Thoracic aorta (tissue), 2 donors: ENCODE data around the gene OR2A14. TPM values are rescaled to one million over a fixed set of nuclear protein-coding genes. Genes with fewer than 3 reads are reported as not detected.
A peak's percentile ranks its signal among the peaks of the same experiment; 100 is the strongest.
"Not testable (repeated sequence)": the region's sequence is repeated elsewhere in the genome, so short reads cannot be mapped to it uniquely, and the experiment has no call there.

Experiments used
- ATAC-seq: fragments of 150-250 bp; one replicate; pipeline ENCODE4 v1.8.0; 2017; ENCODE audit warnings: low read depth; ENCODE audit not compliant: insufficient number of reproducible peaks, low FRiP score
- DNase-seq: peaks from one replicate; pipeline ENCODE4 v3.0.0-alpha.2; 2020; ENCODE audit warnings: low spot score
- H3K27ac ChIP-seq, 2 donors: fragments of 200-600 bp; sonication (generic); 1 replicate in 1 of 2; 2 replicates in 1 of 2; pipeline ENCODE4 v1.5.1; 2016; ENCODE audit warnings: mild to moderate bottlenecking in 2 of 2, moderate library complexity in 2 of 2
- H3K27me3 ChIP-seq: fragments of 200-600 bp; sonication (generic); replicated peaks from 2 replicates; pipeline ENCODE4 v1.6.0; 2016; ENCODE audit warnings: mild to moderate bottlenecking; ENCODE audit not compliant: insufficient read depth
- H3K36me3 ChIP-seq: fragments of 200-600 bp; sonication (generic); one replicate; pipeline ENCODE4 v1.5.1; 2016
- H3K4me1 ChIP-seq, 2 donors: fragments of 200-600 bp; sonication (generic); 1 replicate in 1 of 2; 2 replicates in 1 of 2; pipeline versions ENCODE4 v1.5.1 to v1.6.0; 2016; ENCODE audit warnings: low read depth in 2 of 2, mild to moderate bottlenecking in 1 of 2; ENCODE audit not compliant: control insufficient read depth in 1 of 2
- H3K4me3 ChIP-seq: fragments of 200-600 bp; sonication (generic); 2 replicates; pipeline ENCODE4 v1.5.1; 2016; ENCODE audit warnings: mild to moderate bottlenecking
- H3K9me3 ChIP-seq: fragments of 200-600 bp; sonication (generic); 2 replicates; pipeline ENCODE4 v1.5.1; 2016
- total RNA-seq, 2 donors: library from RNA; depleted of rRNA; stranded (reverse); fragments of >200 nt; gene quantifications; one replicate each; pipeline versions ENCODE4 v1.1.0 to v1.2.3, GENCODE V29; 2016
- TF ChIP-seq, protein P1 (sequence below): fragments of 200-600 bp; sonication (generic); IDR thresholded peaks from one replicate; pipeline ENCODE4 v1.5.1; 2019; ENCODE audit warnings: antibody characterized with exemption

OR2A14 gene
- total RNA-seq, 2 donors from 2014 or later: not detected

DNA sequence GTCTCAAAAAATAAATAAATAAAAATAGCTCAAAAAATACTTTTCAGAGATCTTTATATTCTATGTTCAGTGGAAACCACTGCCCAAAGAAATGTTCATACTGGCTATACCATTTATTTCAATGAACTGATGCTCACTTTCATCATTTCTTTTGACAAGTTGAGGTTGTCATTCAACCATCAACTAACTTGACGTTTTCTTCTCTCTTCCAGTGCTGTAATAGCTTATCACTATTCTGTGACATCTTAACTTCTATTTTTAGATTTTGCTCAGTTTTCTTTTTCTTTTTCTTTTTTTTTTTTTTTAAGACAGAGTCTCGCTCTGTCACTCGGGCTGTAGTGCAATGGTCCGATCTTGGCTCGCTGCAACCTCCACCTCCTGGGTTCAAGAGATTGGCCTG, 51.6 kb downstream of the OR2A14 start:
- Histone ChIP-seq H3K9me3 (no peaks in the 10 kb centered on the region), H3K4me3 (no peak overlapping the region), H3K4me1 (no peaks in the 10 kb centered on the region), H3K27ac (no peak overlapping the region), H3K36me3 (no peaks in the 10 kb centered on the region), H3K27me3 (no peaks in the 10 kb centered on the region)
- DNase-seq (no peak), ATAC-seq (no peak)
- TF ChIP-seq, protein P1, sequence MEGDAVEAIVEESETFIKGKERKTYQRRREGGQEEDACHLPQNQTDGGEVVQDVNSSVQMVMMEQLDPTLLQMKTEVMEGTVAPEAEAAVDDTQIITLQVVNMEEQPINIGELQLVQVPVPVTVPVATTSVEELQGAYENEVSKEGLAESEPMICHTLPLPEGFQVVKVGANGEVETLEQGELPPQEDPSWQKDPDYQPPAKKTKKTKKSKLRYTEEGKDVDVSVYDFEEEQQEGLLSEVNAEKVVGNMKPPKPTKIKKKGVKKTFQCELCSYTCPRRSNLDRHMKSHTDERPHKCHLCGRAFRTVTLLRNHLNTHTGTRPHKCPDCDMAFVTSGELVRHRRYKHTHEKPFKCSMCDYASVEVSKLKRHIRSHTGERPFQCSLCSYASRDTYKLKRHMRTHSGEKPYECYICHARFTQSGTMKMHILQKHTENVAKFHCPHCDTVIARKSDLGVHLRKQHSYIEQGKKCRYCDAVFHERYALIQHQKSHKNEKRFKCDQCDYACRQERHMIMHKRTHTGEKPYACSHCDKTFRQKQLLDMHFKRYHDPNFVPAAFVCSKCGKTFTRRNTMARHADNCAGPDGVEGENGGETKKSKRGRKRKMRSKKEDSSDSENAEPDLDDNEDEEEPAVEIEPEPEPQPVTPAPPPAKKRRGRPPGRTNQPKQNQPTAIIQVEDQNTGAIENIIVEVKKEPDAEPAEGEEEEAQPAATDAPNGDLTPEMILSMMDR: no peak

DNA sequence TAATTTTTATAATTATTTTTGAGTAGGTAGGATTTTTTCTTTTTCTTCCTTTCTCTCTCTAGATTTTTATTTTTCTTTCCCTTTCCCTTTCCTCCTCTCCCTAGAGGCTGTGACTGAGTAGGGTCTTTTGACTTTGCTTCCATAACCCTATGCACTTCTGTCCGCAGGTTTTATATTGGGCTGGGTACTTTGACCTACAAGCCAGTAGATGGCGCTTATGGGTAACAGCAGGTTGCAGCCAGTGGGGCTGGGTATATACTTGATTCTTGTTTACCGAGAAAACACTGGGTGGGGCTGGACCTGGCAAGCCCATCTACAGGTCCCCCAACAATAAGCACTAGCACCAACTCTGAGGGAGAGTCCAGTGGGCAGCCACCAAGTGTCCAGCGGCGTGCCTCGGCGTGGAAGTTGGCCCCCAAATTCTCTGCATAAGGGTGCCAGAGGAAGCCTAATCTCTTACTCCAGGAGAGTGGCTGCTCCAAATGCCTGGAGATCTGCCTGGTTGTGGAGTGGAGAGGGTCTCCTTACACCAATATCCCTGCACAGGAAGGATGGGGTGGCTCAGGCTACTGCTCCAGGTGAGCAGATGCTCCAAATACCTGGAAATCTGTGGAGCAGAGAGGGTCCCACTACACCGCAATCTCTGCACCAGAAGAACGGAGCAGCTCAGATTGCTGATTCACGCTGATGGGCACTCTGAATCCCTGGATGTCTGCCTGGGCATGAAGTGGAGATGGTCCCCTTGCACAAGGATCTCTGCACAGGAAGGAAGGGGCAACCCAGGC, 55.6 kb downstream of the OR2A14 start:
- TF ChIP-seq, protein P1: peak; percentile 39
- not testable (repeated sequence) for H3K27me3 ChIP-seq, H3K4me3 ChIP-seq, H3K9me3 ChIP-seq, DNase-seq, H3K27ac ChIP-seq, H3K4me1 ChIP-seq, H3K36me3 ChIP-seq
- peak; percentile 84 for ATAC-seq

DNA sequence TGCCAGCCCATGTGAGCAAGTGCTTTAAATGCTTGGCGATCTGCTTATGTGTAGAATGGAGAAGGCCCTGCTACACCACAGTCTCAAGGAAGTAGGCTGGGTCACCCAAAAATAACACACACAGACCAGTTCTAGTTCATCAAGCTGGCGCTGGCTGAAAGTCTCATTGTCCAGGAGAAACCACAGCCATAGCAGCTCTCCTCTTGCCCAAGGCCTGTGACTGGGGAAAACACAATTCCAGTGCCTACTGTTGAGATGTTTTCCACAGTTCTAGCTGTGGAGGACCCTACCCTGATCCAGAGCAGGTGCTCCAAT, 56.1 kb downstream of the OR2A14 start:
- H3K4me1 ChIP-seq, H3K9me3 ChIP-seq, H3K27ac ChIP-seq, DNase-seq, H3K36me3 ChIP-seq, ATAC-seq, H3K4me3 ChIP-seq, H3K27me3 ChIP-seq: not testable (repeated sequence)

Other genes starting within 250 kb of the OR2A14 start
- 10 to 100 TPM; 28.4 to 28.6 TPM for gene TCAF1, start 221.0 kb upstream of the OR2A14 start, total RNA-seq
- gene OR2F2, start 187.9 kb upstream of the OR2A14 start, total RNA-seq: not detected
- not detected for gene OR2F1, start 168.3 kb upstream of the OR2A14 start, total RNA-seq
- gene OR6B1, start 122.9 kb upstream of the OR2A14 start, total RNA-seq: not detected
- gene OR2A5, start 74.2 kb upstream of the OR2A14 start, total RNA-seq: not detected
- gene OR2A25, start 53.4 kb upstream of the OR2A14 start, total RNA-seq: not detected
- gene OR2A12, start 36.9 kb upstream of the OR2A14 start, total RNA-seq: not detected
- not detected for gene OR2A2, start 13.6 kb upstream of the OR2A14 start, total RNA-seq
- gene CTAGE4, start 60.3 kb downstream of the OR2A14 start, total RNA-seq: 1 to 10 TPM; 1.6 to 5.8 TPM
- gene ARHGEF35, start 72.7 kb downstream of the OR2A14 start, total RNA-seq: 1 to 10 TPM; 1.1 to 3.2 TPM
- under 1 TPM in 1 of 2 donors, not detected in 1; 0.49 TPM for gene OR2A42, start 116.4 kb downstream of the OR2A14 start, total RNA-seq
- 1 to 10 TPM in 1 of 2 donors, under 1 TPM in 1; 0.95 to 2.0 TPM for gene OR2A7, start 141.6 kb downstream of the OR2A14 start, total RNA-seq
- gene CTAGE8, start 146.1 kb downstream of the OR2A14 start, total RNA-seq: 1 to 10 TPM in 1 of 2 donors, not detected in 1; 2.1 TPM
- under 1 TPM in 1 of 2 donors, not detected in 1; 0.14 TPM for gene OR2A1, start 189.2 kb downstream of the OR2A14 start, total RNA-seq
- gene ARHGEF5, start 232.2 kb downstream of the OR2A14 start, total RNA-seq: 10 to 100 TPM in 1 of 2 donors, 1 to 10 TPM in 1; 6.8 to 10.4 TPM